PC-9 (cell line): ENCODE measurements around the gene FGD2. TPM values are rescaled to one million over a fixed set of nuclear protein-coding genes. Genes with fewer than 3 reads are reported as not detected.
"Not testable (repeated sequence)": the region's sequence is repeated elsewhere in the genome, so short reads cannot be mapped to it uniquely, and the experiment has no call there.

Source experiments
- BruUV-seq: library from RNA; stranded (reverse); fragments of 400-500 nt; replicated peaks from 2 replicates; lab custom pipeline; 2021; lab: Mats Ljungman, UMichigan
- CTCF ChIA-PET: fragments of 300-600 bp; sonication (Branson Sonifier 250); formaldehyde crosslinking; loops from one replicate; lab custom pipeline; 2022; ENCODE audit warnings: antibody characterized with exemption; lab: Charles Lee
- POLR2A ChIA-PET: fragments of 300-600 bp; sonication (Branson Sonifier 250); formaldehyde crosslinking; loops from one replicate; lab custom pipeline; 2022; ENCODE audit warnings: antibody characterized with exemption; ENCODE audit not compliant: unreplicated experiment; lab: Charles Lee
- DNase-seq, 2 experiments: peaks; one replicate each; pipeline versions ENCODE4 v3.0.0 to v3.0.0-alpha.2; 2015 to 2022; ENCODE audit warnings: mixed read lengths in 1 of 2
- H2AFZ ChIP-seq: fragments of 200-600 bp; sonication (generic); 2 replicates; pipeline ENCODE4 v1.8.1; 2017; ENCODE audit warnings: antibody characterized with exemption
- H3F3A ChIP-seq: fragments of 200-600 bp; sonication (generic); 2 replicates; pipeline ENCODE4 v1.8.1; 2017; ENCODE audit warnings: antibody characterized with exemption, mild to moderate bottlenecking, low read depth; ENCODE audit not compliant: insufficient read depth
- H3K27ac ChIP-seq: fragments of 200-600 bp; sonication (generic); 2 replicates; pipeline ENCODE4 v1.6.1; 2016; ENCODE audit warnings: mixed run types
- H3K27me3 ChIP-seq: fragments of 200-600 bp; sonication (generic); 2 replicates; pipeline ENCODE4 v1.6.1; 2016; ENCODE audit warnings: low read depth, mixed run types; ENCODE audit not compliant: insufficient read depth
- H3K36me3 ChIP-seq: fragments of 200-600 bp; sonication (generic); 2 replicates; pipeline ENCODE4 v1.6.1; 2016; ENCODE audit warnings: low read depth, mixed run types
- H3K4me1 ChIP-seq: fragments of 200-600 bp; sonication (generic); replicated peaks from 2 replicates; pipeline ENCODE4 v1.6.1; 2016; ENCODE audit warnings: mixed run types; ENCODE audit not compliant: insufficient read depth
- H3K4me2 ChIP-seq: fragments of 200-600 bp; sonication (generic); 2 replicates; pipeline ENCODE4 v1.6.1; 2017; ENCODE audit warnings: mixed run types
- H3K4me3 ChIP-seq: fragments of 200-600 bp; sonication (generic); 2 replicates; pipeline ENCODE4 v1.6.1; 2016; ENCODE audit warnings: mixed run types
- H3K79me2 ChIP-seq: fragments of 200-600 bp; sonication (generic); 2 replicates; pipeline ENCODE4 v1.6.1; 2017; ENCODE audit warnings: low read depth, mixed run types
- H3K9me2 ChIP-seq: fragments of 200-600 bp; sonication (generic); 2 replicates; pipeline ENCODE4 v1.8.1; 2017; ENCODE audit warnings: mild to moderate bottlenecking; ENCODE audit not compliant: insufficient read depth
- H3K9me3 ChIP-seq: fragments of 200-600 bp; sonication (generic); 2 replicates; pipeline ENCODE4 v1.8.1; 2016; ENCODE audit warnings: low read depth; ENCODE audit not compliant: insufficient read depth
- H4K20me1 ChIP-seq: fragments of 200-600 bp; sonication (generic); 2 replicates; pipeline ENCODE4 v1.8.1; 2017; ENCODE audit not compliant: insufficient read depth
- CTCF ChIP-seq: fragments of 200-600 bp; sonication (generic); conservative IDR thresholded peaks from 2 replicates; pipeline ENCODE4 v1.6.1; 2017; ENCODE audit warnings: mixed run types, antibody characterized with exemption, mild to moderate bottlenecking, moderate library complexity
- EZH2 ChIP-seq: fragments of 200-600 bp; sonication (generic); IDR thresholded peaks from 2 replicates; pipeline ENCODE4 v1.8.0; 2017; ENCODE audit warnings: antibody characterized with exemption, low read depth
- intact Hi-C: fragments of 100-400 bp; cut with micrococcal nuclease; formaldehyde crosslinking; loops from one replicate; pipeline ENCODE4 v1.10.0; 2022; ENCODE audit not compliant: unreplicated experiment
- total RNA-seq: library from RNA; stranded (reverse); gene quantifications from 2 replicates; pipeline ENCODE4 v1.2.3, GENCODE V29; 2021

Gene FGD2
- total RNA-seq, 1 experiment from 2014 or later = 0.50 TPM

GRCh38 chr6:37058084-37058586 lies 52.7 kb downstream of the FGD2 start:
- 0 out of 2 replicates have a peak, but pooled peaks cover 6% of the 10 kb centered on the region for H3K79me2 ChIP-seq
- H3F3A ChIP-seq = peaks cover 65% of the 10 kb centered on the region
- H3K4me1 ChIP-seq = peaks cover 83% of the 10 kb centered on the region
- no peak overlapping the region for H2AFZ ChIP-seq
- H3K9me2 ChIP-seq = no peaks in the 10 kb centered on the region
- intact Hi-C loops = no loop called here
- H3K27ac ChIP-seq = peak overlapping the region; percentile 100
- H3K4me3 ChIP-seq = no peak overlapping the region
- H3K27me3 ChIP-seq = no peaks in the 10 kb centered on the region
- H4K20me1 ChIP-seq = no peaks in the 10 kb centered on the region
- no TSS peak for BruUV-seq
- peak overlapping the region; percentile 88 for H3K4me2 ChIP-seq
- TF ChIP-seq CTCF = no peak
- TF ChIP-seq EZH2 = no peak
- H3K9me3 ChIP-seq = no peaks in the 10 kb centered on the region
- ChIA-PET CTCF (no interaction called here), POLR2A (interaction anchor here (0.6 kb wide), 1 partner anchor 141 kb away, joined by 14 read pairs; no protein-coding TSS in a partner anchor)
- DNase-seq = peak in 1 of 2 experiments; percentile 55
- H3K36me3 ChIP-seq = no peaks in the 10 kb centered on the region

GRCh38 chr6:37058984-37059343 lies 53.5 kb downstream of the FGD2 start:
- Histone ChIP-seq H3F3A (peaks cover 65% of the 10 kb centered on the region), H3K4me1 (peaks cover 76% of the 10 kb centered on the region), H3K4me2 (peak overlapping the region; percentile 88), H3K27ac (peak overlapping the region; percentile 100)
- H4K20me1 ChIP-seq, H3K9me2 ChIP-seq, H3K9me3 ChIP-seq, H2AFZ ChIP-seq, H3K79me2 ChIP-seq, intact Hi-C loops, H3K27me3 ChIP-seq, BruUV-seq, H3K36me3 ChIP-seq, H3K4me3 ChIP-seq, DNase-seq, CTCF ChIA-PET: not testable (repeated sequence)
- POLR2A ChIA-PET = interaction anchor here (0.6 kb wide), 1 partner anchor 140 kb away, joined by 14 read pairs; no protein-coding TSS in a partner anchor

- peak overlapping the region; percentile 88 for H3K4me2 ChIP-seq
- POLR2A ChIA-PET = interaction anchor here (0.6 kb wide), 1 partner anchor 75 kb away, joined by 3 read pairs; no protein-coding TSS in a partner anchor
These were observed 54.1 kb downstream of the FGD2 start for GRCh38 chr6:37059344-37060194.

More at GRCh38 chr6:37059344-37060194, 54.1 kb downstream of the FGD2 start:
- Histone ChIP-seq H3F3A (peaks cover 61% of the 10 kb centered on the region), H4K20me1 (no peaks in the 10 kb centered on the region), H3K4me3 (peak overlapping the region; percentile 45; the same call in 1 of the 2 replicates), H3K4me1 (peaks cover 70% of the 10 kb centered on the region), H2AFZ (peak overlapping the region; percentile 31; the same call in 1 of the 2 replicates), H3K9me3 (no peaks in the 10 kb centered on the region), H3K36me3 (no peaks in the 10 kb centered on the region), H3K27ac (peak overlapping the region; percentile 100), H3K27me3 (no peaks in the 10 kb centered on the region), H3K79me2 (0 out of 2 replicates have a peak, but pooled peaks cover 6% of the 10 kb centered on the region), H3K9me2 (no peaks in the 10 kb centered on the region)
- intact Hi-C loops = no loop called here
- CTCF ChIA-PET = interaction anchor here (0.6 kb wide), 1 partner anchor 46 kb away, joined by 3 read pairs; no protein-coding TSS in a partner anchor
- no peak for TF ChIP-seq EZH2
- TF ChIP-seq CTCF = peak; percentile 77
- BruUV-seq = TSS peak; percentile 82
- peak; percentile 89 to 95 for DNase-seq
